NCI-H774 (cell line): ENCODE data around the gene ARHGAP28.
"Not testable (repeated sequence)": the region's sequence is repeated elsewhere in the genome, so short reads cannot be mapped to it uniquely, and the experiment has no call there.

ENCODE experiments used
- DNase-seq: peaks from one replicate; lab custom pipeline; 2025; lab: John Stamatoyannopoulos, UW

Gene ARHGAP28

GRCh38 chr18:6819332-6819731 lies 89.8 kb downstream of the ARHGAP28 start:
- no peak for DNase-seq

GRCh38 chr18:6820314-6820713 lies 90.8 kb downstream of the ARHGAP28 start:
- no peak for DNase-seq

- no peak for DNase-seq
Measured at GRCh38 chr18:6821356-6821755, 91.8 kb downstream of the ARHGAP28 start.

GRCh38 chr18:6827161-6827560 lies 97.6 kb downstream of the ARHGAP28 start:
- not testable (repeated sequence) for DNase-seq

GRCh38 chr18:6827566-6827965 lies 98.0 kb downstream of the ARHGAP28 start:
- not testable (repeated sequence) for DNase-seq

- no peak for DNase-seq
Measured at GRCh38 chr18:6830916-6831315, 101.4 kb downstream of the ARHGAP28 start.

GRCh38 chr18:6835345-6835744 lies 105.8 kb downstream of the ARHGAP28 start:
- no peak for DNase-seq

- DNase-seq = no peak
Measured at GRCh38 chr18:6836331-6836730, 106.8 kb downstream of the ARHGAP28 start.

- DNase-seq = no peak
Measured at GRCh38 chr18:6837904-6838303, 108.4 kb downstream of the ARHGAP28 start.

- DNase-seq = no peak
Measured at GRCh38 chr18:6842081-6842480, 112.6 kb downstream of the ARHGAP28 start.

GRCh38 chr18:6843308-6843707 lies 113.8 kb downstream of the ARHGAP28 start:
- no peak for DNase-seq

GRCh38 chr18:6845521-6845920 lies 116.0 kb downstream of the ARHGAP28 start:
- DNase-seq = not testable (repeated sequence)

GRCh38 chr18:6850396-6850795 lies 120.9 kb downstream of the ARHGAP28 start:
- no peak for DNase-seq

GRCh38 chr18:6851480-6851879 lies 122.0 kb downstream of the ARHGAP28 start:
- no peak for DNase-seq

- DNase-seq = no peak
Measured at GRCh38 chr18:6854811-6855210, 125.3 kb downstream of the ARHGAP28 start.

GRCh38 chr18:6855767-6856166 lies 126.3 kb downstream of the ARHGAP28 start:
- no peak for DNase-seq

- no peak for DNase-seq
Measured at GRCh38 chr18:6857300-6857699, 127.8 kb downstream of the ARHGAP28 start.

GRCh38 chr18:6859676-6860422 lies 130.3 kb downstream of the ARHGAP28 start:
- DNase-seq = no peak

GRCh38 chr18:6860804-6861448 lies 131.4 kb downstream of the ARHGAP28 start:
- no peak for DNase-seq

- no peak for DNase-seq
Measured at GRCh38 chr18:6865251-6865650, 135.7 kb downstream of the ARHGAP28 start.

GRCh38 chr18:6866552-6867085 lies 137.1 kb downstream of the ARHGAP28 start:
- no peak for DNase-seq

GRCh38 chr18:6868033-6868432 lies 138.5 kb downstream of the ARHGAP28 start:
- DNase-seq = no peak

- DNase-seq = no peak
Measured at GRCh38 chr18:6871566-6871965, 142.1 kb downstream of the ARHGAP28 start.
